Right ventricle myocardium superior (tissue), 1 donor: Measurements from ENCODE around the gene PTPRS. TPM values are rescaled to one million over a fixed set of nuclear protein-coding genes. Genes with fewer than 3 reads are reported as not detected.
A peak's percentile ranks its signal among the peaks of the same experiment; 100 is the strongest.
"Not testable (repeated sequence)": the region's sequence is repeated elsewhere in the genome, so short reads cannot be mapped to it uniquely, and the experiment has no call there.

Experiments
- ATAC-seq: fragments of 200-7000 bp; cut with Tn5 transposase; one replicate; pipeline ENCODE4 v1.9.1; 2020; ENCODE audit warnings: mild to moderate bottlenecking; ENCODE audit not compliant: poor library complexity
- DNase-seq: peaks from one replicate; pipeline ENCODE4 v3.0.0-alpha.2; 2020
- intact Hi-C: fragments of 100-400 bp; cut with DNase I; formaldehyde crosslinking; loops from one replicate; pipeline ENCODE4 v1.11.2; 2022
- long read RNA-seq: library from polyadenylated mRNA; unstranded; transcript quantifications from one replicate; pipeline ENCODE4 v2.0.0, GENCODE V29; 2021
- total RNA-seq: library from RNA; stranded (reverse); fragmentation: NEBNext Ultra II Directional; extraction: Animal tissue kit (Norgen Biotek cat#: 25700); gene quantifications from one replicate; pipeline ENCODE4 v1.2.1, GENCODE V29; 2021
- donor health status: DM: no; HTN: yes; CAD: no; lungs with severe emphysema.

Gene PTPRS
- total RNA-seq = 51.5 TPM
- long read RNA-seq, partial matches to known transcripts = 12 of 17 reads
- long read RNA-seq, other reads (novel, unspliced or antisense) = 5 of 17 reads

DNA sequence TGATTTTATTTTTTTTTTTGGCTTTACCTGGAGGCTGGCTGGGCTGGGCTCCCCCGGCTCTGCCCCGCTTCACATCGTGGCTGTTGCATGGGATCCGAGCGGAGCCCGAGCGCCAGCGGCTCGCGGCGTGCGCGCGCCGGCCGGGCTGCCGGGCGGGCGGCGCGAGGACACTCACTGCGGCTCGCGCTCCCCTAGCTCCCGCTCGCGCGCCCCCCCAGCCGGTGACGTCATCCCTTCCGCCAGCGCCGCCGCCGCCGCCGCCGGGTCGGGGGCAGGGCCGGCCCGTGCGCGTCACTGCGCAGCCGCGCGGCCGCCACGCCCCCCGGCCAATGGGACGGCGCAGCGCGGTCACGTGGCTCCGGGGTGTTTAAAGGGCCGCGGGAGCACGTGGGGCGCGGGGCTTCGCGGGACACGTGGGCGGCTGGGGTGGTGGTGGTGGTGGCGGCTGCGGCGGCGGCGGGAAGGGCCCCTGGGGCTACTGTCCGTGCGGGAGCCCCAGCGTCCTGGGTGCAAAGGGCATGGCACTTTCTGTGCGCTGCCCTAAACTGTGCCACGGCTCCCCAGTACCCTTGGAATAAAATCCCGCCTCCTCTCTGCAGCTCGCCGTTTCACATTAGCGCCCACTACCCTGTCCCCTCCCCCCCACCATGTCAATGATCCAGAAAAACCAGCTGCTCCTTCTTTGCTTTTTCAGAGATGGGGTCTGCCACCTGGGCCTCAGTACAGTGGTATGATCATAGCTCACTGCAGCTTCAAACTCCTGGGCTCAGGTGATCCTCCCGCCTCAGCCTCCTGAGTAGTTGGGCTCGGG lies at the start of gene PTPRS:
Gene PTPRS (minus strand): TSS at position 176 of the 811 bp plus-strand sequence. CDS start 54,672 bp downstream, outside the sequence.
- DNase-seq = peak; percentile 87

DNA sequence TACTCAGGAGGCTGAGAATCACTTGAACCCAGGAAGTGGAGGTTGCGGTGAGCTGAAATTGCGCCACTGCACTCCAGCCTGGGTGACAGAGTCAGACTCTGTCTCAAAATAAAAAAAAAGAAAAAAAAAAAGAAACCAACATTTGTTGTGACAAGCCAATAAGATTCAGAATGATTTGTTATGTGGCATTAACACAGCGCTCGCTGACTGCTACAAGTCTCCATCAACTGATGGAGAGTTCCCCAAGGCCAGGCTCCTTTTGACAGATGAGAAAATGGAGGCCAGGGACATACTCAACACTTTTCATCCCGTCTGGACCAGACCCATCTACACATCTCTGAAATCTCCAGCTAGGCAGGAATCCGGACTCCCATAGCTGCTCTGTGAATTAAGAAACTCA lies 48.7 kb upstream of the PTPRS start:
- no peak for ATAC-seq
- intact Hi-C loops = no loop called here
- no peak for DNase-seq

More for the DNA sequence above, at the start of gene PTPRS:
- peak; percentile 92 for ATAC-seq
- intact Hi-C loops = no loop called here

DNA sequence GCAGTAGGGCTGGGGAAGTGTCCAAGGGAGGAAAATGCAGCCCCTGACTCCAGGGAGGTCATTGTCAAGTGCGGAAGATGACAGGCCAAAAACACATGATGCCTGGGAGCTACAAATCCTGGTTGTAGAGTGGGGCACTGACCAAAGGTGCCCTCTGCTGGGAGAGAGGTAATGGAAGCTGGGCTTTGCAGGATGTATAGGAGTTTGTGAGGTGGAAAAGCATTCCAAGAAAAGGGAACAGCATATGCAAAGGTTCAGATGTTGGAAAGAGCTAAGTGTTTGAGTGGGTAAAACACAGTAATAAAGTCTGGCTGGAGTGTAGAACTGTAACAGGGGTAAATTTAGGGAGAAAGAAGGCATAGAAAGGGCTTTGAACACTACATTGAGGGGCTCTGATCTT lies 46.9 kb upstream of the PTPRS start:
- intact Hi-C loops = no loop called here

GRCh38 chr19:5386841-5387240 lies 46.2 kb upstream of the PTPRS start:
- ATAC-seq = no peak

More for the DNA sequence above, 46.9 kb upstream of the PTPRS start:
- no peak for ATAC-seq
- DNase-seq = no peak

GRCh38 chr19:5381197-5381596 lies 40.6 kb upstream of the PTPRS start:
- intact Hi-C loops, ATAC-seq, DNase-seq: not testable (repeated sequence)

More at GRCh38 chr19:5386841-5387240, 46.2 kb upstream of the PTPRS start:
- intact Hi-C loops = no loop called here
- no peak for DNase-seq

- intact Hi-C loops = no loop called here
- DNase-seq = no peak
- ATAC-seq = no peak
These were observed 39.8 kb upstream of the PTPRS start for GRCh38 chr19:5380215-5380919.

GRCh38 chr19:5376928-5377327 lies 36.3 kb upstream of the PTPRS start:
- no peak for ATAC-seq
- intact Hi-C loops = no loop called here
- DNase-seq = no peak

- intact Hi-C loops = no loop called here
- ATAC-seq = no peak
- no peak for DNase-seq
These were observed 32.1 kb upstream of the PTPRS start for GRCh38 chr19:5372572-5373200.

DNA sequence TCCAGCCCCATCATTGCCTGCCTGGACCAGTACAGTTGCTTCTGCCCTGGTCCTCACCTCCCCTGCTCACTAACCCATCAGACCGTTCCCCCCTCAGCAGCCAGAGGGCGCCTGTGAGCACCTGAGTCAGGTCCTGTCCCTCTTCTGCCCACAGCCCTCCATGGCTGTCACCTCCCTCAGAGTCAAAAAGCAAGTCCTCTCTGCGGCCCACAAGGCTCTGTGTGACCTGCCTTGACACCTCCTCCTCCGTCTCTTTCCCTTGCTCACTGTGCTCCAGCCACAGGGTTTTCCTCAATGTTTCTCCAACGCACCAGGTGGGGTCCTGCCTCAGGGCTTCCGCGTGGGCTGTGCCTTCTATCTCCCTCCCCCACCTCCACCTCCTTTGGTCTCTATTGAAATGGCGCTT lies 29.4 kb upstream of the PTPRS start:
- ATAC-seq = no peak
- DNase-seq = peak; percentile 52
- intact Hi-C loops = no loop called here

- ATAC-seq (no peak), DNase-seq (no peak)
- intact Hi-C loops = no loop called here
These were observed 28.7 kb upstream of the PTPRS start for GRCh38 chr19:5369304-5369703.

DNA sequence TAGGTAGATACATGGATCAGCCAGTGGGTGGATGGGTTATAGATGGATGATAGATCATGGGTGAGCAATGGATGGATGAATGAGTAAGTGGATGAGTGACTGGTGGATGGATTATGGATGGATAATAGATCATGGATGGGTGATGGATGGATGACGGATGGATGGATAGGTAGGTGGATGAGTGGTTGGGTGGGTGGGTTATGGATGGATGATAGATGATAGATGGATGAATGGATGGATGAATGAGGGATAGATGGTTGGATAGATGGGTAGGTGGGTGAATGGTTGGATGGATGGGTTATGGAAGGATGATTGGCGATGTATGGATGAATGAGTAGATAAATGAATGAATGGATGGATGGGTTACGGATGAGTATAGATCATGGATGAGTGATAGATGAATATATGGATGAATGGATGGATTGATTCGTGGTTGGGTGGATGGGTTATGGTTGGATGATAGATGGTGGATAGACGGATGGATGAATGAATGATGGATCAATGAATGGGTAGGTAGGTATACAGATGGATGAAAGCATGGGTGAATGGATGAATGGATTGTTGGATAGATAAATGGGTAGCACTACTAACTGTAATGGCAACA lies 27.0 kb upstream of the PTPRS start:
- intact Hi-C loops = no loop called here
- DNase-seq (no peak), ATAC-seq (no peak)

DNA sequence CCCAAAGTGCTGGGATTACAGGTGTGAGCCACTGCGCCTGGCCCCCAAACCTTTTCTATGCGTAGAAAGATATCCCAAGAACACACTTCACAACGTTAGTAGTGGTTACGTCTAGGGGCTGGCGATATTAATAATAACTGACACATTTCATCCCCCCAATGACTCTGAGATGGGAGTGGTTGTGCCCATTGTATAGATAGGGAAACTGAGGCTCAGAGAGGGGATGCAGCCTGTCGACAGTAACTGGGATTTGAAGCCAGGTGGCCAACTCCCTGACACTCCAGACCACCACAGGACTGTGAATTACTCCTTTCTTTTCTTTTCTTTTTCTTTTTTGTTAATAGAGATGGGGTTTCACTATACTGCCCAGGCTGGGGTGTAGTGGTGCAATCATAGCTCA lies 25.3 kb upstream of the PTPRS start:
- ATAC-seq (no peak), DNase-seq (no peak)
- intact Hi-C loops = no loop called here

DNA sequence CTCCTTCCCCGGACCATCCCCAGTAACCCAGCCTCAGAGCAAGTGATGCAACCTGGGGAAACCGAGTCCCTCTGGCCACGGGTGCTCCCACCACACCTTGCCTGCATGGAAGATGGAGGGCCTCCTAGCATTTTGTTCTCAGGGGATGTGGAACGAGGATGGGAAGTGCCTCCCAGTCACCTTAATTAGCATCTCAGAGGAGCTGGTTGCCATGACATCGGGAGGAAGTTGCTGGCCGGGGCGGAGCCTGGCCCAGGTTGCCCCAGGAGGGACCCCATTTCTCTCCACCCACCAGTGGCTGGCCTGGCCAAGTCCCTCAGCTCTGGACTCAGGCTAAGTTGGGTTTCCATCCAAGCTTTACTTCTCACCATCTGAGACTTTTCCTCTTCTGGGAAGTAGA lies 24.1 kb upstream of the PTPRS start:
- intact Hi-C loops = no loop called here
- no peak for DNase-seq
- ATAC-seq = no peak

- DNase-seq, ATAC-seq, intact Hi-C loops: not testable (repeated sequence)
These were observed 21.2 kb upstream of the PTPRS start for GRCh38 chr19:5361839-5362238.

DNA sequence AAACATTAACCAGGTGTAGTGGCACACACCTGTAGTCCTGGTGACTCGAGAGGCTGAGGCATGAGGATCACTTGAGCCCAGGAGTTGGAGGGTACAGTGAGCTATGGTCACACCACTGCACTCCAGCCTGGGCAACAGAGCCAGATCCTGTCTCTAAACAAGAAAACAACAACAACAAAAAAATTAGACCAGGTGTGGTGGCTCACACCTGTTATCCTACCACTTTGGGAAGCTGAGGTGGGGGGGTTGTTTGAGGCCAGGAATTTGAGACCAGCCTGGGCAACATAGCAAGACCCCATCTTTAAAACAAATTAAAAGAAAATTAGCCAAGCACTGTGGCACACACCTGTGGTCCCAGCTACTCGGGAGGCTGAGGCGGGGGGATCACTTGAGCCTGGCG lies 20.8 kb upstream of the PTPRS start:
- intact Hi-C loops = no loop called here
- DNase-seq (no peak), ATAC-seq (no peak)

- DNase-seq (no peak), ATAC-seq (no peak)
- intact Hi-C loops = no loop called here
These were observed 19.6 kb upstream of the PTPRS start for GRCh38 chr19:5360003-5360780.

- no peak for DNase-seq
- no peak for ATAC-seq
- intact Hi-C loops = no loop called here
These were observed 17.7 kb upstream of the PTPRS start for GRCh38 chr19:5358173-5358800.

DNA sequence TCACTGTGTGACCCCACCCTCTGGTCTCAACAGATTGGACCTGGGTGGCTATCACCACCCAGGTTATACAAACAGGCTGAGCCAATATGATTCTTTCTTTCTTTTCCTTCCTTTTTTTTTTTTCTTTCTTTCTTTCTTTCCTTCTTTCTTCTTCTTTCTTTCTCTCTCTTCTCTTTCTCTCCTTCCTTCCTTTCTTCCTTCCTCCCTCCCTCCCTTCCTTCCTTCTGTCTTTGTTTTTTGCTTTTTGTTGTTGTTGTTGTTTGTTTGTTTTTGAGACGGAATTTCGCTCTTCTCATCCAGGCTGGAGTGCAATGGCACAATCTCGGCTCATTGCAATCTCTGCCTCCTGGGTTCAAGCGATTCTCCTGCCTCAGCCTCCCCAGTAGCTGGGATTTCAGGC lies 17.0 kb upstream of the PTPRS start:
- ATAC-seq (no peak), DNase-seq (no peak)
- intact Hi-C loops = no loop called here
